K562 treated with DMSO at 1 percent for 12 hours (cell line): Measurements from ENCODE around the gene ABCG1. TPM values are rescaled to one million over a fixed set of nuclear protein-coding genes. Genes with fewer than 3 reads are reported as not detected.

Experiments used
- total RNA-seq: library from RNA; unstranded; fragments of 300-600 nt; gene quantifications from 2 replicates; pipeline ENCODE4 v1.2.3, GENCODE V29; 2022; ENCODE audit not compliant: insufficient read depth

Gene ABCG1
- total RNA-seq, result 0.27 TPM in 1 of 2 replicates, not detected in the other

DNA sequence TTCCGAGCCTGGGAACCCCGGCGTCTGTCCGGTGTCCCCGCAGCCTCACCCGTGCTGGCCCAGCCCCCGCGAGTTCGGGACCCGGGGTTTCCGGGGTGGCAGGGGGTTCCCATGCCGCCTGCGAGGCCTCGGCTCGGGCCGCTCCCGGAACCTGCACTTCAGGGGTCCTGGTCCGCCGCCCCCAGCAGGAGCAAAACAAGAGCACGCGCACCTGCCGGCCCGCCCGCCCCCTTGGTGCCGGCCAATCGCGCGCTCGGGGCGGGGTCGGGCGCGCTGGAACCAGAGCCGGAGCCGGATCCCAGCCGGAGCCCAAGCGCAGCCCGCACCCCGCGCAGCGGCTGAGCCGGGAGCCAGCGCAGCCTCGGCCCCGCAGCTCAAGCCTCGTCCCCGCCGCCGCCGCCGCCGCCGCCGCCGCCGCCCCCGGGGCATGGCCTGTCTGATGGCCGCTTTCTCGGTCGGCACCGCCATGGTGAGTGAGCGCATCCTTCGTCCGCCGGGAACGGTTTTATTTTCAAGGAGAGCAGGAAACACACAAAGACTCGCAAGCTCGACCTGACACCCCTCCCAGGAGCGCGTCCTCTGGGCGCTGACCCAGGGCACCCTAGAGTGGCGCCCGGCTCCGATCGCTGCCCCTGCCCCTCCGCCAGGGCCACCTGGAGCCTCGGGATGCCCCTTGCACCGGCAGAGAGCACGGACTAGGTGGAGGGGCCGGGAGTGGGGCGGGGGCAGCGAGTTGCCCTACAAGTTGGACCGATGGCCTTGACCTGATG, at the start of gene ABCG1:
Gene ABCG1, plus strand, starts transcription at position 305 of the 770 bp plus-strand sequence. Its CDS starts 123 bp downstream, at position 428.

GRCh38 chr21:42315296-42315891, 96.5 kb downstream of the ABCG1 start, which contains the start of gene TFF3:
TSS of gene TFF3 (minus strand) at chr21:42315409. CDS start at chr21:42315374, 35 bp downstream.

Other genes with a start within 250 kb of the ABCG1 start
- 2.6 and 15.2 TPM in 2 replicates for gene ZBTB21, start 208.8 kb upstream of the ABCG1 start, total RNA-seq
- not detected in 2 replicates for gene UMODL1, start 147.8 kb upstream of the ABCG1 start, total RNA-seq
- not detected in 2 replicates for gene TFF3, start 96.3 kb downstream of the ABCG1 start, total RNA-seq
- not detected in 2 replicates for gene TFF2, start 131.9 kb downstream of the ABCG1 start, total RNA-seq
- not detected in 2 replicates for gene TFF1, start 147.4 kb downstream of the ABCG1 start, total RNA-seq
- not detected in 2 replicates for gene TMPRSS3, start 176.9 kb downstream of the ABCG1 start, total RNA-seq
- gene UBASH3A, start 184.8 kb downstream of the ABCG1 start, total RNA-seq, result not detected in 2 replicates